ENCODE results near the gene PRPF31. TPM values are rescaled to one million over a fixed set of nuclear protein-coding genes. Genes with fewer than 3 reads are reported as not detected.
"Not testable (repeated sequence)": the region's sequence is repeated elsewhere in the genome, so short reads cannot be mapped to it uniquely, and the experiment has no call there.

Gene PRPF31
- total RNA-seq, 1 experiment from 2014 or later, result 84.4 TPM

GRCh38 chr19:54169149-54169740 is 53.7 kb downstream of the PRPF31 start:
- peaks cover 0 to 5% (median 0%) of the 10 kb centered on the region in 3 experiments; a peak in 2 of 7 replicates for H3K36me3 Mint-ChIP-seq (ENCODE audit: insufficient read depth in 1 of 3, low read depth in 3 of 3)

GRCh38 chr19:54171736-54172431 is 56.3 kb downstream of the PRPF31 start:
- H3K4me2 ChIP-seq (ENCODE audit: insufficient read depth, insufficient read length, low read length); H4K91ac ChIP-seq (ENCODE audit: insufficient read length, low read depth, low read length); H3K9me3 ChIP-seq (ENCODE audit: control insufficient read depth, low read depth, low read length); DNase-seq; H4K8ac ChIP-seq (replicated peaks; ENCODE audit: insufficient read length, low read depth, low read length); H2BK120ac ChIP-seq (ENCODE audit: low read depth, low read length, poor library complexity, severe bottlenecking); H3K27me3 ChIP-seq (ENCODE audit: insufficient read depth, low read length); H3K23ac ChIP-seq (ENCODE audit: insufficient read length, low read depth, low read length); H2AK5ac ChIP-seq (ENCODE audit: insufficient read length, low read length); H3K4me1 ChIP-seq (ENCODE audit: insufficient read depth, low read length); H3K79me1 ChIP-seq (ENCODE audit: insufficient read depth, low read depth, low read length, poor library complexity, severe bottlenecking); H3K18ac ChIP-seq (ENCODE audit: insufficient read length, low read depth, low read length); H2AFZ ChIP-seq (ENCODE audit: low read length); H3K9ac ChIP-seq (ENCODE audit: extremely low read depth, insufficient read length, low read length); H4K20me1 ChIP-seq (ENCODE audit: control insufficient read depth, insufficient read depth, insufficient read length); H4K5ac ChIP-seq (ENCODE audit: insufficient read length, low read depth, low read length); H3K9me3 Mint-ChIP-seq; H3K79me2 ChIP-seq (ENCODE audit: insufficient read depth, low read length); H3K27me3 Mint-ChIP-seq (ENCODE audit: low read depth); H3K56ac ChIP-seq (ENCODE audit: insufficient read length, low read depth, low read length); H3K27ac ChIP-seq (ENCODE audit: insufficient read length, low read depth, low read length); H3K23me2 ChIP-seq (ENCODE audit: insufficient read length, low read depth, low read length, poor library complexity, severe bottlenecking); H2BK12ac ChIP-seq (ENCODE audit: insufficient read length, low read depth, low read length); H2BK5ac ChIP-seq (ENCODE audit: insufficient read length, low read length); H2BK15ac ChIP-seq (ENCODE audit: low read depth, low read length); H3K4ac ChIP-seq (ENCODE audit: low read depth, low read length); H3K14ac ChIP-seq (ENCODE audit: insufficient read depth, low read length); H2BK20ac ChIP-seq (ENCODE audit: low read depth, low read length, poor library complexity, severe bottlenecking); H3T11ph ChIP-seq (ENCODE audit: low read length): not testable (repeated sequence)
- Mint-ChIP-seq H3K4me1 (peaks cover 13 to 27% of the 10 kb centered on the region in 2 experiments), H3K4me3 (peak overlapping the region; percentile 10 to 15; a peak in 2 of 5 replicates), H3K36me3 (ENCODE audit: insufficient read depth in 1 of 3, low read depth in 3 of 3) (peaks cover 8 to 12% (median 10%) of the 10 kb centered on the region in 3 experiments; a peak in 6 of 7 replicates), H3K27ac (0 out of 7 replicates have a peak overlapping the region, but pooled peaks of 1 of the 3 experiments have one; percentile 64)
- no CpG with 5 or more reads among the region's 23 CpGs for WGBS (ENCODE audit: extremely low coverage, insufficient read length, low lambda C conversion rate)

More at GRCh38 chr19:54169149-54169740, 53.7 kb downstream of the PRPF31 start:
- no peak for DNase-seq
- no peak for TF ChIP-seq CTCF (conservative IDR thresholded peaks at IDR 0.05)
- Histone ChIP-seq H2AFZ (ENCODE audit: low read length) (no peak overlapping the region), H3K18ac (ENCODE audit: insufficient read length, low read depth, low read length) (no peak overlapping the region), H3K23me2 (ENCODE audit: insufficient read length, low read depth, low read length, poor library complexity, severe bottlenecking) (peaks cover 7% of the 10 kb centered on the region), H2AK5ac (ENCODE audit: insufficient read length, low read length) (no peak overlapping the region), H4K91ac (ENCODE audit: insufficient read length, low read depth, low read length) (no peak overlapping the region), H2BK15ac (ENCODE audit: low read depth, low read length) (no peak overlapping the region), H3K4me2 (ENCODE audit: insufficient read depth, insufficient read length, low read length) (no peak overlapping the region), H3K27ac (ENCODE audit: insufficient read length, low read depth, low read length) (no peak overlapping the region), H2BK5ac (ENCODE audit: insufficient read length, low read length) (no peak overlapping the region), H2BK20ac (ENCODE audit: low read depth, low read length, poor library complexity, severe bottlenecking) (no peak overlapping the region), H3K79me1 (ENCODE audit: insufficient read depth, low read depth, low read length, poor library complexity, severe bottlenecking) (no peaks in the 10 kb centered on the region), H3K56ac (ENCODE audit: insufficient read length, low read depth, low read length) (no peak overlapping the region), H3K9ac (ENCODE audit: extremely low read depth, insufficient read length, low read length) (no peak overlapping the region), H3K9me3 (ENCODE audit: control insufficient read depth, low read depth, low read length) (no peaks in the 10 kb centered on the region), H2BK120ac (ENCODE audit: low read depth, low read length, poor library complexity, severe bottlenecking) (no peak overlapping the region), H4K20me1 (ENCODE audit: control insufficient read depth, insufficient read depth, insufficient read length) (no peaks in the 10 kb centered on the region), H3K23ac (ENCODE audit: insufficient read length, low read depth, low read length) (no peak overlapping the region), H2BK12ac (ENCODE audit: insufficient read length, low read depth, low read length) (no peak overlapping the region), H3K79me2 (ENCODE audit: insufficient read depth, low read length) (no peaks in the 10 kb centered on the region), H4K5ac (ENCODE audit: insufficient read length, low read depth, low read length) (no peak overlapping the region), H3K27me3 (ENCODE audit: insufficient read depth, low read length) (no peaks in the 10 kb centered on the region), H3K14ac (ENCODE audit: insufficient read depth, low read length) (no peak overlapping the region), H4K8ac (replicated peaks; ENCODE audit: insufficient read length, low read depth, low read length) (no peak overlapping the region), H3K4me1 (ENCODE audit: insufficient read depth, low read length) (no peaks in the 10 kb centered on the region), H3T11ph (ENCODE audit: low read length) (no peak overlapping the region), H3K4ac (ENCODE audit: low read depth, low read length) (no peak overlapping the region)
- Mint-ChIP-seq H3K4me1 (peaks cover 16 to 28% of the 10 kb centered on the region in 2 experiments), H3K27ac (no peak overlapping the region), H3K27me3 (ENCODE audit: low read depth) (peaks cover 15% of the 10 kb centered on the region), H3K9me3 (peaks cover 0 to 3% of the 10 kb centered on the region in 2 experiments; a peak in 1 of 5 replicates), H3K4me3 (no peak overlapping the region)
- WGBS (ENCODE audit: extremely low coverage, insufficient read length, low lambda C conversion rate), result no CpG with 5 or more reads among the region's 21 CpGs
